Activated T-helper 2 cell treated with anti-CD3 and anti-CD28 coated beads, Interferon-gamma antibody, Interleukin-2, Interleukin-4, amounts not matched to agents 10 μg/mL and 5 μg/mL and 100 μg/mL, durations not matched to agents 14 hours and 24 hours and 36 hours (primary cell): Measurements from ENCODE around the gene CRTC2. TPM values are rescaled to one million over a fixed set of nuclear protein-coding genes. Genes with fewer than 3 reads are reported as not detected.
"Not testable (repeated sequence)": the region's sequence is repeated elsewhere in the genome, so short reads cannot be mapped to it uniquely, and the experiment has no call there.

Experiments used
- DNase-seq: peaks from one replicate; pipeline ENCODE4 v3.0.0; 2021; ENCODE audit warnings: low spot score
- H3K27ac Mint-ChIP-seq: one replicate; pipeline ENCODE4 v1.8.0; 2021; ENCODE audit warnings: mixed read lengths
- H3K27me3 Mint-ChIP-seq: one replicate; pipeline ENCODE4 v1.8.0; 2021; ENCODE audit warnings: low read depth, mixed read lengths
- H3K36me3 Mint-ChIP-seq: one replicate; pipeline ENCODE4 v1.8.0; 2021; ENCODE audit warnings: low read depth, mixed read lengths
- H3K4me1 Mint-ChIP-seq: one replicate; pipeline ENCODE4 v1.8.0; 2021; ENCODE audit warnings: low read depth, mixed read lengths
- H3K4me3 Mint-ChIP-seq: one replicate; pipeline ENCODE4 v1.8.0; 2021; ENCODE audit warnings: low read depth, mild to moderate bottlenecking, moderate library complexity, mixed read lengths
- H3K9me3 Mint-ChIP-seq: one replicate; pipeline ENCODE4 v1.8.0; 2021; ENCODE audit warnings: mixed read lengths
- intact Hi-C: fragments of 100-400 bp; cut with micrococcal nuclease; formaldehyde crosslinking; loops from one replicate; pipeline ENCODE4 v1.15.1; 2023
- total RNA-seq: library from RNA; stranded (reverse); gene quantifications from 2 replicates; pipeline ENCODE4 v1.2.3, GENCODE V29; 2022

Gene CRTC2
- total RNA-seq, 1 donor from 2014 or later = 71.6 TPM

GRCh38 chr1:153907134-153907533 lies 51.3 kb downstream of the CRTC2 start:
- Mint-ChIP-seq H3K27ac (no peak overlapping the region), H3K36me3 (peaks cover 36% of the 10 kb centered on the region), H3K27me3 (no peaks in the 10 kb centered on the region), H3K9me3 (peaks cover 3% of the 10 kb centered on the region), H3K4me1 (peaks cover 20% of the 10 kb centered on the region), H3K4me3 (no peak overlapping the region)
- DNase-seq = no peak
- intact Hi-C loops = no loop called here

DNA sequence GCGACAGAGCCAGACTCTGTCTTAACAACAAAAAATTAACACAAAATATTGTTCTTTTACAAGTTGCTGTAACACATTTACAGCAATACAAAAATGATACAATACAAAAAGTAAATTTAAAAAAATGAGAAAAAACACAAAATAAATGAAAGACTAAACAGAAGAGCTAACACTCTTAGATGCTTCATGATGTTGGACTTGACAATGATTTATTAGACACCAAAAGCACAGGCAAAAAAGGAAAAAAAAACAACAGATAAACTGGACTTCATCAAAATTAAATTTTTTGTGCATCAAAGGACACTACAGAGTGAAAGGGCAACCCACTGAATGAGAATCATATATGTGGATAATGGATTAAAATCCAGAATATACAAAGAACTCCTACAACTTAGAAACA lies 52.0 kb downstream of the CRTC2 start:
- Mint-ChIP-seq H3K27me3 (no peaks in the 10 kb centered on the region), H3K27ac (no peak overlapping the region), H3K4me3 (no peak overlapping the region), H3K36me3 (peaks cover 32% of the 10 kb centered on the region), H3K4me1 (peaks cover 16% of the 10 kb centered on the region), H3K9me3 (no peaks in the 10 kb centered on the region)
- DNase-seq = no peak
- intact Hi-C loops = no loop called here

DNA sequence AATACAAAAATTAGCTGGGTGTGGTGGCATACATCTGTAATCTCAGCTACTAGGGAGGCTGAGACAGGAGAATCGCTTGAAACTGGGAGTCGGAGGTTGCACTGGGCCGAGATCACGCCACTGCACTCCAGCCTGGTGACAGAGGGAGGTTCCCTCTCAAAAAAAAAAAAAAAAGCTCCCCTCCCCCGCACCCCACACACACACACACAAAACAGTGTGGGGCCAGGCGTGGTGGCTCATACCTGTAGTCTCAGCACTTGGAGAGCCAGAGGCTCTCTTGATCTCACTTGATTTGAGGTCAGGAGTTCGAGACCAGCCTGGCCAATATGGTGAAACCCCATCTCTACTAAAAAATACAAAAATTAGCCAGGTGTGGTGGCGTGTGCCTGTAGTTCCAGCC lies 52.5 kb downstream of the CRTC2 start:
- H3K27ac Mint-ChIP-seq, H3K4me3 Mint-ChIP-seq, H3K9me3 Mint-ChIP-seq, H3K27me3 Mint-ChIP-seq, intact Hi-C loops, DNase-seq: not testable (repeated sequence)
- peaks cover 29% of the 10 kb centered on the region for H3K36me3 Mint-ChIP-seq
- peaks cover 14% of the 10 kb centered on the region for H3K4me1 Mint-ChIP-seq

DNA sequence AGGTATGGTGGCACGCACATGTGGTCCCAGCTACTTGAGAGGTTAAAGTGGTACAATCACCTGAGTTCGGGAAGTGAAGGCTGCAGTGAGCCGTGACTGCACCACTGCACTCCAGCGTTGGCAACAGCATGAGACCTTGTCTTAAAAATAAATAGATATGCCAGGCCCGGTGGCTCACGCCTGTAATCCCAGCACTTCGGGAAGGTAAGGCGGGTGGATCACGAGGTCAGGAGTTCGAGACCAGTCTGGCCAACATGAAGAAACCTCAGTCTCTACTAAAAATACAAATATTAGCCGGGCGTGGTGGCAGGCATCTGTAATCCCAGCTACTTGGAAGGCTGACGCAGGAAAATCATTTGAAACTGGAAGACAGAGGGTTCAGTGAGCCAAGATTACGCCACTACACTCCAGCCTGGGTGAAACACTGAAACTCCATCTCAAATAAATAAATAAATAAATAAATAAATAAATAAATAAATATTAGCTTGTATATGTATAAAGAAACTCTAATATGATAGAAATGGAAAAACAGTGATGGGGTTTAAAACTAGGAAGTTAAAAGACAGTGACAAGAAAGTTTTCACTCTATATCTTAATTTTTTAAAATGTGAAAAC lies 54.5 kb downstream of the CRTC2 start:
- intact Hi-C loops = no loop called here
- Mint-ChIP-seq H3K27me3 (no peaks in the 10 kb centered on the region), H3K4me3 (no peak overlapping the region), H3K4me1 (peaks cover 15% of the 10 kb centered on the region), H3K9me3 (no peaks in the 10 kb centered on the region), H3K27ac (no peak overlapping the region), H3K36me3 (peaks cover 33% of the 10 kb centered on the region)
- DNase-seq = no peak

GRCh38 chr1:153899509-153899908 lies 58.9 kb downstream of the CRTC2 start:
- intact Hi-C loops = no loop called here
- DNase-seq = no peak
- Mint-ChIP-seq H3K9me3 (no peaks in the 10 kb centered on the region), H3K27me3 (no peaks in the 10 kb centered on the region), H3K36me3 (peaks cover 26% of the 10 kb centered on the region), H3K27ac (no peak overlapping the region), H3K4me3 (no peak overlapping the region), H3K4me1 (peaks cover 4% of the 10 kb centered on the region)

Other genes with a start within 250 kb of the CRTC2 start
- 53.8 and 54.0 TPM in 2 replicates for gene INTS3, start 230.6 kb downstream of the CRTC2 start, total RNA-seq
- 11.5 and 13.7 TPM in 2 replicates for gene SLC27A3, start 183.2 kb downstream of the CRTC2 start, total RNA-seq
- 70.0 and 70.2 TPM in 2 replicates for gene GATAD2B, start 35.6 kb downstream of the CRTC2 start, total RNA-seq
- gene DENND4B, start 11.9 kb downstream of the CRTC2 start, total RNA-seq = 124 TPM in 2 replicates
- 74.8 and 76.5 TPM in 2 replicates for gene SLC39A1, start 4.9 kb upstream of the CRTC2 start, total RNA-seq
- gene CREB3L4, start 9.3 kb upstream of the CRTC2 start, total RNA-seq = 12.5 TPM in 2 replicates
- gene JTB, start 19.1 kb upstream of the CRTC2 start, total RNA-seq = 148 and 152 TPM in 2 replicates
- 5.7 and 7.6 TPM in 2 replicates for gene RAB13, start 27.7 kb upstream of the CRTC2 start, total RNA-seq
- gene RPS27, start 32.1 kb upstream of the CRTC2 start, total RNA-seq = 1,296 and 1,372 TPM in 2 replicates
- 0.05 and 0.07 TPM in 2 replicates for gene NUP210L, start 196.5 kb upstream of the CRTC2 start, total RNA-seq
- gene TPM3, start 233.5 kb upstream of the CRTC2 start, total RNA-seq = 696 and 759 TPM in 2 replicates
- not detected in 2 replicates for gene CFAP141, start 247.7 kb upstream of the CRTC2 start, total RNA-seq